ENCODE results near the gene C5orf22.
"Not testable (repeated sequence)": the region's sequence is repeated elsewhere in the genome, so short reads cannot be mapped to it uniquely, and the experiment has no call there.

C5orf22 gene

DNA sequence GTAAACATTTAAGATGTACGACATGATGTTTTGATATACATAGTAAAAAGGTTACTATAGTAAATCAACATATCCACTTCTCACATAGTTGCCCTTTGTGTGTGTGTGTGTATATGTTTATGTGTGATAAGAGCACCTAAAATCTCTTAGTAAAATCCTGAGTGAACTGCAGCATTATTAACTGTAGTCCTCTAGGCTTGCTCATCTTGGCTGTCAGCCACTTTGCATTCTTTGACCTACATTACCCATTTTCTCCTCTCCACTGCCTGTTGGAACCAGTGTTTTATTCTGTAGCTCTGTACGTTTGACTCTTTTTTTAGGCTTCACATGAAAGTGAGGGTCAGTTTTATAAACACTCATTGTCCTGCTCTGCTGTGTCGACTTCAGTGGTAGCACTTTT lies 24.4 kb downstream of the C5orf22 start:
- no peak for DNase-seq

DNA sequence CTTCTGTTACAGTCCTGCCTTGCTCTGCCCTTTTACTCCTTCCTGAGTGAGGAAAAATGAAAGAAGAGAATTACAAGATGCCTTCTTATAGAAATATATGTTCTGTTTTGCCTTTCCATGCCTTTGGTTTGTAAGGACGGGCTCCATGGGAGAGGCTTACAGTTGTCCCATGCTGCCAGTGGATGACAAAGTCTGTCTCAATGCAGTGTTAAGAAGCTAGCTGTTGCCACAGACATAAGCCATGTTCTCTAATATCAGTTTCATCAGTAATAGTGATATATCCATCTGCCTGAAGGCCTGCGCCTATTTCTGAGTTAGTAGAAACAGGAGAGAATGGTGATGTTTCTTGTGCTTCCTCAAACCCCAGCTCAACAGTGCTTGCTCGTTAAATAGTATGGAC lies 27.8 kb downstream of the C5orf22 start:
- no peak for DNase-seq

DNA sequence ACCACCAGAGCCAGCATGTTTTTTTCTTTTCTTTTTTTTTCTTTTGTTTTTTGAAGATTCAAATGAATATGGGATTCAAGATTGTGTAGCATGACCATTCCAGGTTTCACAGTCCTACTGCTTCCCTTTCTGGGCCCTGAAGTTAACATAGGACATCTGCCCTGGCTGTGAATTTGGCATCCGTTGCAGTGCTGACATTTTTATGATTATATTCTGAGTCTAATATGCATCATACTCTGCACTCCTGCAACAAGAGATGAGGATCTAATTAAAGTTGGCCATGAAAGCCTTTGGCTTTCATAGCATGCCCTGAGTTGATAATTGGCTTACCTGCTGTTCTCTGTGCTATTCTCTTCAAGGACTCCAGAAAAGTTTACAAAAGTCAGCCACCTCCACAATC lies 29.8 kb downstream of the C5orf22 start:
- no peak for DNase-seq

DNA sequence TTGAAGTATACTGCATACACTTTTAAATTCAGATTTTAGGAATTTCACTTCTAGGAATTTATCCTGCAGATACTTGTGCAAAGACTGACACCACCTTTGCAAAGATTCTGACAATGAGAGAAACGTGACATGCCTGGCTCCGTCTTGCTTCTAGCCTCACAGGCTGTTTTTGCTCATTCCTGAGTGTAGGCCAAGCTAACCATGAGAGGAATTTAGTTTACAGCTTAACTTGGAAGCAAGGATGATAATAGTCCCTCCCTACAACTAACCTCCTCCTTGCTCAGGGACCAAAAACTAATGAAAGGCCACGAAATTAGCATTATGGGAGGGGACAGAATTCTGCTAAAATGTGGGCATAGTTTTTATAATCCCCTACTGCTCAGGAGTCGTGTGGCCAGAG lies 31.1 kb downstream of the C5orf22 start:
- no peak for DNase-seq

DNA sequence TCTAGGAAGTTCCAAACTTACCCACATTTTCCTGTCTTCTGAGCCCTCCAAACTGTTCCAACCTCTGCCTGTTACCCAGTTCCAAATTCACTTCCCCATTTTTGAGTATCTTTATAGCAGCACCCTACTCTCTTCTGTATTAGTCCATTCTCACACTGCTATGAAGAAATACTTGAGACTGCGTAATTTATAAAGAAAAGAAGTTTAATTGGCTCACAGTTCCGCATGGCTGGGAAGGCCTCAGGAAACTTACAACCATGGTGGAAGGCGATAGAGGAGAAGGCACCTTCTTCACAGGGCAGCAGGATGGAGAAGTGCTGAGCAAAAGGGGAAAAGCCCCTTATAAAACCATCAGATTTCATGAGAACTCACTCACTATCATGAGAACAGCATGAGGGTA lies 34.3 kb downstream of the C5orf22 start:
- DNase-seq, result not testable (repeated sequence)

DNA sequence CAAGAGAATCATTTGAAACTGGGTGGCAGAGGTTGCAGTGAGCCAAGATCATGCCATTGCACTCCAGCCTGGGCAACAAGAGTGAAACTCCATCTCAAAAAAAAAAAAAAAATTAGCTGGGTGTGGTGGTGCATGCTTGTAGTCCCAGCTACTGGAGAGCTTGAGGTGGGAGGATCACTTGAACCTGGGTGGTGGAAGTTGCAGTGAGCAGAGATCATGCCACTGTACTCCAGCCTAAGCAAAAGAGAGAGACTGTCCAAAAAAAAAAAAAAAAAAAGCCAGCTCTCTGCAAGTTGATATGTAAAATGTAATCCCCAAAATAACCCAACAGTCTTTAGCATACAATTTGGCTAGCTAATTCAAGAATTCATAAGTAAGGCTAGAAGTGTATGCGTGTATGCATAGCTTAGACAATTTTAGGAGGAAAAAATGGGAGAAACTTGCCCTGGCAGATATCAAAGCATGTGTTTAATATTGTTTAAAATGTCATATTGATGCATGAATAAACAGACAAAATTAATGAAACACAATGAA lies 36.3 kb downstream of the C5orf22 start:
- DNase-seq, result no peak

DNA sequence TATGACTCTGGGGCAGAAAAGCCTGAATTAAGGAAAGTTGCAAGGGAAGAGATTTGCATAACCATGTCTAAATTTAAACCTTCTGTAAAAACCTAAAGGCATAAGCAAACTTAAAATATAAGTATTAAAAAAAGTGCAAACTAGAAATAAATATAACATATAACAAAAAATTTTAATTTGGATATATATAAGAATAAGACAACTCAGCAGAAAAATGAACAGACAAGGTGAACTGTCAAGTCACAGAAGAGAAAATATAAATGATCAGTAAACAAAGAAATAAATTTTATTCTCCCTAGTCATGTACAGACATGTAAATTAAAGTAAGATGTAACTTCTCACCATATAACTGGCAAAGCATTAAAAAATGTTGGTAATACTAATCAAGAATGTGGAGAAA lies 37.0 kb downstream of the C5orf22 start:
- no peak for DNase-seq

DNA sequence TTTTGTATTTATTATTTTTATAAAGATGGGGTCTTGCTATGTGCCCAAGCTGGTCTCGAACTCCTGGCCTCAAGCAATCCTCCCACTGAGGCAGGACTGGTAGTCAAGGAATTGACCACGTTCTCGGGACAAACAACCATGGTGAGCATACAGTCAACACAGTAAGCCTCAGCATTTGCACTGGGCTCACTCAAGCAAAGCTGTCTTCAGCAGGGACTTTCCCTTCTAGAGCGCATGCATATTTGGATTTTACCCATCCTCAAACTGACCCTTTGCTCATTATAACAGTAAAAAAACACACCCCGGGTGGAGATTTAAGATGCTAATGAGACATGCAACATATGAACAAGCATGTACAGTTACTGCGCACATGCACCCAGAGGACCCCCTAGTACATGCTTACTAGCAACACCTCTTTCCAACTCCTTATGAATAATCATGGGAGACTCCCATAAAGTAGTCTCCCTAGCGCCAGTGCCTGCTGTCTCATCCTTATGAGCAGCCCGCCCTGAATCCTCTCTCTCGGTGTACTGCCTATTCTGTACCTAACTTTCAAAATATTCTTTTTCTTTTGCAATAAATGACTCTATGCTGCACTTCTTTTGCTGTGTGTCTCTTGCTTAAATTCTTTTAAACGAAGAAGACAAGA lies 41.5 kb downstream of the C5orf22 start:
- no peak for DNase-seq

DNA sequence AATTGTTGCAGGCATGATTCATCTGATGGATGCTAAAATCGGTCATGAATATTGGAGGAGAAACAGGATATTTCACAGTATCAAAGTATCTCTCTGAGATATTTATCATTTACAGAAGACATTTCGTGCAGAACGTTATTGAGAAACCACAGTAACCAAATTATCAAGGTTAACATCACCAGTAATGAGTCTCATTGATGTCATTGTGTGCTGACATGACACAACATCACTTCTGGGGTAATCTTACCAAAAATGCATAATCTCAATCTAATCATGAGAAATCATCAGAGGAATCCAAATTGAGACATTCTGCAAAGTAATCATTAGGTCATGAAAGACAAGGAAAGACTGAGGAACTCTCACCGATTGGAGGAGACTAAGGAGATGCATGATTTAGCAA lies 42.7 kb downstream of the C5orf22 start:
- no peak for DNase-seq

DNA sequence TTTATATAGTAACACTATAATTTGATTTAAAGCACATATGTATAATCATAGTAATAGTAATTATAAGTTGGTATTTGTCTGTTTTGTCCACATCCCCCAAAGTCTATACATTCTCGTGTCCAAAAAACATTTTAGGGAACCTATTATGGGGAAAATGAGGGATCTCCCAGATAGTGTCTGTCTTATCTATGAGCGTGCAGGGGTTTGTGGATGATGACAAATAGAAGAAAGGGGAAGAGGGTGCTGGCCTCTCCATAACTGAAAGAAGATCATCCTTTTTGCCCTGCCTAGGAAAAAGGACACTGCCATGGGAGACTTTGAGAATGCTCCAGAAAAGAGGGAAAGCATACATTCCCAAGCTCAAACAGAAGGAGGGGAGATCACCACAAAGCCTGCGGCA lies 45.3 kb downstream of the C5orf22 start:
- DNase-seq, result no peak

DNA sequence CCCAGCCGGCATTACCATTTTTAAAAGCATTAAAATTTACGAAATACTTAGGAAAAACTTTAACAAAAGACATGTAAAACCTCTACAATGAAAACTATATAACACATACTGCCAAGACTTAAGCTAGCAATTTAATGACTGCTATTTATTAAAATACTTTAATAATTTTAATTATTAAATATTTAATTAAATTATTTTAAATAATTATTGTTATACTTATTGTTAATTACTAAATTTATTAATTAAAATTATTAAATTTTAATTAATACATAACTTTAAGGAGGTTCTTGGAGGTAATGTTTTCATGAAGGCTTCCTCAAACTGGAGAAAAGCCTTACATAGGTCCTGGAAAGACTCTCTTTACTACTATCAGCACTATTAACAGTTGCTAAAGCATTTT lies 47.5 kb downstream of the C5orf22 start:
- DNase-seq, result no peak

DNA sequence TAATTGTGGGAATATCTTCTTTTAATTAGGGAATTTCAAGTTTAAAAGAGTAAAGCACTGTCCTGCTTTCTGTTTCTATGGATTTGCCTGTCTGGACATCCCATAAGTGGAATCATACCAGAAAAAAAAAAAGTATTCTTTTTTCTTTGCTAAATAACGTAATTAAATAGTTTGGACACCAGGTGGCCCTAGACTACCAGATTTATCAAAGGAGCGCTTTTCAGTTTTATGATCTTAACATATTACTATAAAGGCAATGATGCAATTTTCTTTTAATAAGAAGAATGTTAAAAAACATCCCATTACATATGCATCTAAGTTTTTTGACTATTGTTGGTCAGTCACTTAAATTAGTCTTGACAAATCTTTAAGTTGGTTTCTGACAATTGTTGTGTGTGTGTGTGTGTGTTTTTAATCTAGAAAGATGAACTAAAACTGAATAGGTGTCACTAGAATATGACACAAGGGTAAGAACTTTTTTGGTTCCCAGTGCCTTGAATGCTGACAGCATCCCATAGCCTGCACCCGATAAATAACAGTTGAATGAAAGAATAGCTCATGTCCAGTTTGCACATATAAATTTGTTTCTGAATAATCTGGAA lies 49.5 kb downstream of the C5orf22 start:
- no peak for DNase-seq

DNA sequence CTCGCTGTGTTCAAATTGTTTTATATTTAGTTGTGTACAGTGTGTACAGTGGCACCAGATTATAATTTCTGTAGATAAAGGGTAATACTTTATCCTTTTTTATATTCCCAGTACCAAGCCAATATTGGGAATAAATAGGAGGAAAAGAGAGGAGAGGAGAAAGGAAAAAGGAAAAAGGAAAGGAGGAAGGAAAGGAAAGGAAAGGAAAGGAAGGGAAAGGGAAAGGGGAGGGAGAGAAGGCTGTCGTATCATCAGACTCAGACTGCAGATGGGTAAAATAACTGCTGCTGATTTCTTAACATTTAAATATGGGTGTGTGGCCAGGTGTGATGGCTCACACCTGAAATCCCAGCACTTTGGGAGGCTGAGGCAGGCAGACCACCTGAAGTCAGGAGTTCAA lies 51.0 kb downstream of the C5orf22 start:
- DNase-seq, result no peak

DNA sequence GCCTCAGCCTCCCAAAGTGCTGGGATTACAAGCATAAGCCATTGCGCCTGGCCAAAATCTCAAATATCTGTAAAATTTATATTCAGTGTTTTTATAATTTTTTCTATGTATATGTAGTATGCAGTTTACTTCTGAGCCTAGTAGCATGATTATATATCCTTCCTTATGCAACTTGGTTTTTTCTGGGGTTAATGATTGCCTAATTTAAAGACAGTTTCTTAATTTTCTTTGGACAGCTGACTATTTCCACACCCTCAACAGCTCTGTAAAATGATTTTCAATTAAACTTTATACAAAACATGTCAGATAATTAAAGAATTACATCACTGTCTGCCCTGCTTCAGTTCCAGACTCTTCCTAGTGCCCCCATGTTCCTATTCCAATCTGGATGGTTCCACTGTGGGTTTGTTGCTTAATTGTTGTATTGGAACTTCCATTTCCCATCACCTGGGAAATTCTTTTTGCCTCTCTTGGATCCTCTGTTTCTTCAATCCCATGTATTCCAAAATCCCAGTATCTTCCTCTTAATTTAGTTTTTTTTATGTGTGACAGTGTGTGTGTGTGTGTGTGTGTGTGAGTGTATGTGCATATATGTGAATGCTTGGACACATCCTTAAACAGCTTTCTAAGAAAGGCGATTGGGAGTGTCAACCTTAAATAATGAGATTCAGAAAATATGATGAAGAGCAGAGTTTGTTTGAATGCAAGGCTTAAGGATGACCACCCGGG lies 53.2 kb downstream of the C5orf22 start:
- DNase-seq, result no peak

DNA sequence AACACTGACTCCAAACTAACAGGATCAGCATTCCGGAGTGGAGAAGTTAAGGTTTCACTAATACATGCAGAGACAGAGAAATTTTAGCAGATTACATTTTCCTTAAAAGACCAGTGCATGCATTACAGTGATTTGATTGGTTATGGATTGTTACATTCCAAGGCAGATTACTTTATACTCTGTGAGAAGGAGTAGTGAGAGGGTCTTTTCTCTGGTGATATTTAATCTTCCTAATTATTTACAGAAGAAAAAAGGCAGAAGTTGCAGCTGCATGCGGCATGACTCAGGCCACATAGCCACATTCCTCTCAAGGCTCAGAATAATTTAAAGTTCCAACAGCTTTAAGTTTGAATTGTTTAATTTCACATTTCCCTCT lies 53.8 kb downstream of the C5orf22 start:
- DNase-seq, result no peak

DNA sequence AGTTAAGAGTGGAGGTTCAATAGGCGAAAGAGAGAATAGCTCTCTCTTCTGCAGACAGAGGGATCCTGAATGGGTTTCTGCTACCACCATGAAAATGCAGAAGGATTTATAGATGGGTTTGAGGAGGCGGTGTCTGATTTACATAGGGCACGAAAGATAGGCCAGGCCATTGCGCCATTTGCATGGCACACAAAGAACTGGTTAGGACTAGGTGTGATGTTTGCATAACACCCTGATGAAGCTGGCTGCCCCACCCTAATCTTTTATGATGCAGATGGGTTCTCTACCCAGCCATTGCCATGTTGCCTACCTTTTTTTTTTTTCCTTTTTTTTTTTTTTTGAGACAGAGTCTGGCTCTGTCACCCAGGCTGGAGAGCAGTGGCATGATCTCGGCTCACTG lies 55.4 kb downstream of the C5orf22 start:
- no peak for DNase-seq

DNA sequence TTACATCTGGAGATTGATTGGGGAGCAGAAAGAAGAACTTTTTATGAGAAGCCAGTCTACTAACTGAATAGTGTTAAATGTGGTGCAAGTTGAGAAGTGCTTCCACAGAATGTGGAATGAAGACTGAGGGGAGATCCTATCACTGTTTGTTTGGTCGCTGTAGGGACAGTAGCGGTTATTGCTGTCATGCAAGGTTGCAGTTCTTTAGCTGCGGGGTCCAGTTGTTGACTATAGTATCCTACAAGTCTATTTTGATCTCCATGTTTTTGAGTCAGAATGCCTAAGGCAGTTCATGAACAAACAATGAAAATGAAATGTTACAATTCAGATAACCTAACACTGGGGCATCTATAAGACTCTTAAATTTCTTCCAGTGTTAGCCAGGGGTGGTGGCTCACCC lies 61.6 kb downstream of the C5orf22 start:
- no peak for DNase-seq

DNA sequence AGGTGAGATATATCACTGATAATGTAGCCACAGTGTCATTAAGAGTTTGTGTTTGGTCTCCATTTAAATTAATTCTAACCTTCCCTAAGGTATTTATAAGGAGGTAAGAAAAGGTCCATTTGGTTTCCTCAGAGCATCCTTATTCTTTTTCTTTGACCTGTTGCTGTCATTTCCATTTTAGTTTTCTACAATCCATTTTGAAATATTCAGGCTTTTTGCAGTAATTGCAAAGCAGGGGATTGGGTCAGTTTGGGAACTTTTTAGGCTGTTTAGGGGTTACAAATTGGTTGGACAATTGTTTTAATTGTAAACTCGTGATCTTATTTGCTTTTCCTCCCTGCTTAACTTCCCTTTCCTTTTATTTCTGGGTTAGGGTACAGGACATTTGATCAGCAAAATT lies 64.3 kb downstream of the C5orf22 start:
- no peak for DNase-seq

DNA sequence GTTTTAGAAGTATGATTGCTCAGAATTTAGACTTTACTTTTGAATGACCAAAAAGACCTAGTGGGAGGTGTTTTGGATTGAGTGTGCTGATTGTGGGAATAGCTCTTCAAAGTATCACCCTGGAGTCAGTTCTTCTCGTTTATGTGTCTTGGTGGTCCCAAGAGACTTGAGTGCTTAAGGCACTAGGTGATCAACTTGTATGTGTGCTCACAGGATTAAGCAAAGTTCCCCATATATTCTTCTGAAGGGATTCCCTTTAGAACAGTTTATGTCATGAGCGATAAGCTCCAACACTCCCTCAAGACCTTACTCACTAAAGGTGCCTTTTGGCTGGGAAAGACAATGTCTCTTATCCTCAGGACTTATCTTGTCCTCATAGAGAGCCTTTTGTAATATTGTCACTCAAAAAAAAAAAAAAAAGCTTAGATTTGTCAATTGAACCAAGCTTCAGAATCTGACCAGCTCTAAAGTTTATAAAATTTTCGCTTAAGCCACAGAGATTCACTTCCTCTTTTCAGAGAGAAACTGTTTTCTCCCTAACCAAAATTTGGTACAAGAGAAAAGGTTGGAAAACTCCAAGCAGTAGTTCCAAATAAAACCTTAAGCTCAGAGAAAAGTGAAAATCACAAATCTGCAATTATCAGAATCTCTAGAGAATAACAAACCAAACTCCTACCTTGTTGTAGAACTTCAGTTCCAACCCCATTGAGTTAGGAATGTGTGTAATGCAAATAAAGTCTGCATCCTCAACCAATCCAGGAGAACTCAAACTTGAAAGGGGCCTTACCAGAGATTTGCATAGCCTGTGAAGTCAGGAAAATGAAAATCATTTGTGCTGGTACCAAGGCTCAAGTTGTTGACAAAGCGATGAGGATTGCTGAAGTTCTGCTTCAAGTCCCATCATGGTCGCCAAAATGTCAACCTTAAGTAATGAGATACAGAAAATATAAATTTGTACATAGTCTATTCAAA lies 66.8 kb downstream of the C5orf22 start:
- DNase-seq, result no peak

DNA sequence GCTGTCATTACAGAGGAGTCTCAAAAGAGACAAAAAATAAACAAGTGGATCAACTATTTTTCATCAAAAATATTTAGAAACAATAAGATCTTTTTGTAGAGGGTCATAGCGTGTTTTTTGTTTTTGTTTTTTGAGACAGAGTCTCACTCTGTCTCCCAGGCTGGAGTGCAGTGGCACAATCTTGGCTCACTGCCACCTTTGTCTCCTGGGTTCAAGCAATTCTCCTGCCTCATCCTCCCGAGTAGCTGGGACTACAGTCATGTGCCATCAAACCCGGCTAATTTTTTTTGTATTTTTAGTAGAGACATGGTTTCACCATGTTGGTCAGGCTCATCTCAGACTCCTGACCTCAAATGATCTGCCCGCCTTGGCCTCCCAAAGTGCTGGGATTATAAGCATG lies 70.2 kb downstream of the C5orf22 start:
- not testable (repeated sequence) for DNase-seq

DNA sequence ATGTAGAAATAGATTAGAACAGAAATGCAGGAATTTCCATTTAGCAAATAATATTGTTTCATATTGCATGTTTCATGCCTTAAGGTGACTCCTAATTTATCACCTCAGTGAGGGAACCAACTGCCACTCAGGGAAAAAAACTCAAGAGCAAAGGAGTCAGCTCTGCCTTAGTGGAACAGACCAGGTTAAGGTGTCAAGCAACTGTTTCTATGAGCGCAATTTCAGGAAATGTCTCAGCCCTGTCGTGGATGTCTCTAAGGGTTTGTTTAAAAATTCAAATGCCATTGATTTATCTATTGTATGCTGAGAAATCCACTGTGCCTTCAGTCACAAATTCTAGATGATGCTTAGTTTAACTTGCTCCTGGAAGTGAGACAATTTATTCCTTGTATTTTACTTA lies 72.1 kb downstream of the C5orf22 start:
- no peak for DNase-seq

DNA sequence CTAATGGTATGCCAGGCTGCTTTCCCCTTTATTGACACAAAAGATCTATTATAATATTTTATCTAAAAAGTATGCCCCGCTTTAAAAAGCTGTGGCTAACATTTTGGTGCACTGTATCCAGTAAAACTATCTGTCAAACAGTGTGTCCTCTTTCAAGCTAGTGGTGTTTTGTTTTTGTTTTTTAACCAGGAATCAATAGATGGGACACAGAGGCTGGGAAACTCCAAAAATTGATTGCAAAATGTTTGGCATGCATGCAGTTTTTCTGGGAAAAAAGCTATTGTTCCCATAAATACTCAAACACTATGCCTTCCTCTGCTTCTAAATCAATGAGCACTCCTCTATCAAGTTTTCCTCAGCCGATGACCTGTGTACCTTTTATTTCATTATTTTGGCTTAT lies 72.5 kb downstream of the C5orf22 start:
- no peak for DNase-seq

Data from NCI-H1092 (cell line).